ENCODE measurements around the gene PLTP.

DNA sequence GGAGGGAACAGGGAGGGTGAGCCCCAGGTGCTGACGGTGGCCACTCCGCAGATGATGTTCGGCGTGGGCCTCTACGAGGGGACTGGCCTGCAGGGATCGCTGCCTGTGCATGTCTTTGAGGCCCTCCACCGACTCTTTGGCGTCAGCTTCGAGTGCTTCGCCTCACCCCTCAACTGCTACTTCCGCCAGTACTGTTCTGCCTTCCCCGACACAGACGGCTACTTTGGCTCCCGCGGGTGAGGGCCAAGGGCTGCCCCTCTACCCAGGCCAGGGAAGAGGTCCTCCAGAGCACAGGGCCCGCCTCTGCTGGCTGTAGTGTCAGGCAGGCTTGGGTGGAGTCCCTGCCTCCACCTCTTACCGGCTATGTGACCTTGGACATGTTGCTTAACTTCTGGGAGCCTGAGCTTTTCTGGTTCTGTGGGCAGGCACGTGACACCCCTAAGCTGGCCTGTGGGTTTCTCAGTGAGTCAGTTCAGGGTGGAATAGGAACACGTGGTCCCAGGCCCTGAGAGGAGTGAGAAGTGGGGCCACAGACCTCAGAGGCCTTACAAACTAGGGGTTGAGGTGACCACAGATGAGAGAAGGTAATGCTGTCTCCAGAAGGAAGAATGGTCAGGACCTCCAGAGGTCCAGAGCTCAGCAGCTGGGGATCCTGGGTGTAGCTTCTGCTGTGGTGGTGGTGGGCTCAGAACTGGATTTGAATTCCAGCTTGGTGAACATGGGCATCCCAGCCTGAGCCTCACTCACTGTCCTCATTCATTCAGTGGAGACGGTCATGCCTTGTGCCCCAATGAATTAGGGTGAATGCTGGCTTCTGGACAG, 34.4 kb upstream of the PLTP start:
- TF ChIP-seq POLR2A (IDR thresholded peaks at IDR 0.05; ENCODE audit: low read depth, low read length): no peak; the same call in 1 of the 2 replicates
- TF ChIP-seq POLR2AphosphoS5 (IDR thresholded peaks at IDR 0.05; ENCODE audit: low read depth, low read length): no peak
